ENCODE results near the gene TCL1B.

DNA sequence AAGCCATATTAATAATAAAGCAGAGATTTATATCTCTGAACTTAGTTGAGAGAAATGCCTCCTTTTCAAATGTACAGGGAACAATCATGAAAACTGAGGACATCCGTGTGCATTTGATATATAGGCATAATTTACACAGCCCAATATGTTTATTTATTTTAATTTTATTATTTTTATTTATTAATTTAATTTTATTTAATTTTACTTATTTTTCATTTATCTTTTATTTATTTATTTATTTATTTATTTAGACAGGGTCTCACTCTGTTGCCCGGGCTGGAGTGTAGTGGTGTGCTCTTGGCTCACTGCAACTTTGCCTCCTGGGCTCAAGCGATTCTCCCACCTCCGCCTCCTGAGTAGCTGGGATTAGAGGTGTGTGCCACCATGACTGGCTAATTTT, 19.3 kb downstream of the TCL1B start:
- no peak for TF ChIP-seq EP300 (IDR thresholded peaks at IDR 0.05)
- TF ChIP-seq, protein P1, sequence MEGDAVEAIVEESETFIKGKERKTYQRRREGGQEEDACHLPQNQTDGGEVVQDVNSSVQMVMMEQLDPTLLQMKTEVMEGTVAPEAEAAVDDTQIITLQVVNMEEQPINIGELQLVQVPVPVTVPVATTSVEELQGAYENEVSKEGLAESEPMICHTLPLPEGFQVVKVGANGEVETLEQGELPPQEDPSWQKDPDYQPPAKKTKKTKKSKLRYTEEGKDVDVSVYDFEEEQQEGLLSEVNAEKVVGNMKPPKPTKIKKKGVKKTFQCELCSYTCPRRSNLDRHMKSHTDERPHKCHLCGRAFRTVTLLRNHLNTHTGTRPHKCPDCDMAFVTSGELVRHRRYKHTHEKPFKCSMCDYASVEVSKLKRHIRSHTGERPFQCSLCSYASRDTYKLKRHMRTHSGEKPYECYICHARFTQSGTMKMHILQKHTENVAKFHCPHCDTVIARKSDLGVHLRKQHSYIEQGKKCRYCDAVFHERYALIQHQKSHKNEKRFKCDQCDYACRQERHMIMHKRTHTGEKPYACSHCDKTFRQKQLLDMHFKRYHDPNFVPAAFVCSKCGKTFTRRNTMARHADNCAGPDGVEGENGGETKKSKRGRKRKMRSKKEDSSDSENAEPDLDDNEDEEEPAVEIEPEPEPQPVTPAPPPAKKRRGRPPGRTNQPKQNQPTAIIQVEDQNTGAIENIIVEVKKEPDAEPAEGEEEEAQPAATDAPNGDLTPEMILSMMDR (IDR thresholded peaks at IDR 0.05), result no peak
